Measurements from ENCODE around the gene SLC6A18. TPM values are rescaled to one million over a fixed set of nuclear protein-coding genes. Genes with fewer than 3 reads are reported as not detected.

The SLC6A18 gene
- total RNA-seq: not detected

- no peaks in the 10 kb centered on the region for H3K36me3 ChIP-seq
- WGBS: 72% methylated on average over 11 of the region's 11 CpGs
- TF ChIP-seq POLR2AphosphoS5 (IDR thresholded peaks at IDR 0.05): no peak
- TF ChIP-seq CTCF (IDR thresholded peaks at IDR 0.05): no peak
- TF ChIP-seq POLR2A (IDR thresholded peaks at IDR 0.05): no peak
- intact Hi-C loops (cut with DNase I): no loop called here
- no peaks in the 10 kb centered on the region for H3K4me1 ChIP-seq (replicated peaks)
- no peak for DNase-seq (ENCODE audit: low spot score)
- H3K27me3 ChIP-seq (replicated peaks; ENCODE audit: insufficient read depth): no peaks in the 10 kb centered on the region
- no peak within 1 kb of the TSS for H3K4me3 ChIP-seq
- H3K27ac ChIP-seq: no peak within 1 kb of the TSS
- H3K9me3 ChIP-seq: no peaks in the 10 kb centered on the region
Observed at GRCh38 chr5:1225081-1225480, at the start of gene SLC6A18. TSS of gene SLC6A18 (plus strand) at chr5:1225381. CDS start at chr5:1225478, 97 bp downstream.

- TF ChIP-seq CTCF (IDR thresholded peaks at IDR 0.05) (no peak), POLR2AphosphoS5 (IDR thresholded peaks at IDR 0.05) (no peak), POLR2A (IDR thresholded peaks at IDR 0.05) (no peak)
- Histone ChIP-seq H3K4me3 (no peak overlapping the region), H3K27me3 (replicated peaks; ENCODE audit: insufficient read depth) (no peaks in the 10 kb centered on the region), H3K9me3 (no peaks in the 10 kb centered on the region), H3K4me1 (replicated peaks) (no peaks in the 10 kb centered on the region), H3K27ac (no peak overlapping the region), H3K36me3 (no peaks in the 10 kb centered on the region)
- 95% methylated on average over 26 of the region's 26 CpGs for WGBS
- intact Hi-C loops (cut with DNase I): loop anchor here (10.0 kb wide), 1 partner anchor 251 kb away; no protein-coding TSS in a partner anchor
- DNase-seq (ENCODE audit: low spot score): no peak
Observed at GRCh38 chr5:1175801-1176472, 49.2 kb upstream of the SLC6A18 start.

- H3K4me3 ChIP-seq: no peak overlapping the region
- H3K4me1 ChIP-seq (replicated peaks): no peaks in the 10 kb centered on the region
- WGBS: 89% methylated on average over 42 of the region's 42 CpGs
- no peaks in the 10 kb centered on the region for H3K9me3 ChIP-seq
- TF ChIP-seq POLR2A (IDR thresholded peaks at IDR 0.05): no peak
- no peak for TF ChIP-seq CTCF (IDR thresholded peaks at IDR 0.05)
- TF ChIP-seq POLR2AphosphoS5 (IDR thresholded peaks at IDR 0.05): no peak
- H3K27ac ChIP-seq: no peak overlapping the region
- intact Hi-C loops (cut with DNase I): loop anchor here (10.0 kb wide), 1 partner anchor 252 kb away; no protein-coding TSS in a partner anchor
- H3K27me3 ChIP-seq (replicated peaks; ENCODE audit: insufficient read depth): no peaks in the 10 kb centered on the region
- no peaks in the 10 kb centered on the region for H3K36me3 ChIP-seq
- no peak for DNase-seq (ENCODE audit: low spot score)
Observed at GRCh38 chr5:1176473-1177391, 48.4 kb upstream of the SLC6A18 start.

- no peaks in the 10 kb centered on the region for H3K4me1 ChIP-seq (replicated peaks)
- H3K9me3 ChIP-seq: no peaks in the 10 kb centered on the region
- 92% methylated on average over 13 of the region's 30 CpGs for WGBS
- TF ChIP-seq POLR2A (IDR thresholded peaks at IDR 0.05): no peak
- no peak for TF ChIP-seq CTCF (IDR thresholded peaks at IDR 0.05)
- TF ChIP-seq POLR2AphosphoS5 (IDR thresholded peaks at IDR 0.05): no peak
- H3K27ac ChIP-seq: no peak overlapping the region
- intact Hi-C loops (cut with DNase I): loop anchor here (10.0 kb wide), 1 partner anchor 253 kb away; no protein-coding TSS in a partner anchor
- peaks cover 3% of the 10 kb centered on the region for H3K27me3 ChIP-seq (replicated peaks; ENCODE audit: insufficient read depth)
- no peak overlapping the region for H3K4me3 ChIP-seq
- no peaks in the 10 kb centered on the region for H3K36me3 ChIP-seq
- DNase-seq (ENCODE audit: low spot score): no peak
Observed at GRCh38 chr5:1177826-1178528, 47.2 kb upstream of the SLC6A18 start.

All from prostate gland (tissue), 2 donors.